Heart left ventricle (tissue), 13 donors: ENCODE results near the gene THAP11.

Source experiments
- POLR2A ChIP-seq, 2 donors: fragments of 450-650 bp; IDR thresholded peaks; one replicate each; pipeline ENCODE4 v1.6.1; 2017; ENCODE audit warnings: antibody characterized with exemption in 2 of 2, mild to moderate bottlenecking in 2 of 2, moderate library complexity in 2 of 2
- TF ChIP-seq, protein P1 (sequence below), 12 donors: fragments of 200-600 bp; sonication (generic) in 4 of 12; IDR thresholded peaks; one replicate each; pipeline versions ENCODE4 v1.5.0 to v1.8.0; 2018 to 2022; ENCODE audit warnings: antibody characterized with exemption in 12 of 12, mild to moderate bottlenecking in 5 of 12
- donor health status: ischemic (EF 13 %, LVEDD 7.1; RV severe dilation, severe dysfunction).
- donor health status: DM: no; HTN: yes; CAD: no.
- donor health status: DM: no; HTN: no; CAD: no.
- donor health status: ischemic (EF 25% LVEDD 6.9; RV normal size, moderate dysfunction).
- donor health status: ischemic (EF 25% LVEDD 5.7; RV mildly dilated, moderate dysfunction).
- donor health status: ischemic (EF 35%, LVEDD 5.7; RV mildly dilated, moderate dysfunction).
- donor health status: nonischemic (EF 11% LVEDD 7.7; RV severe dilation, severe dysfunction).
- donor health status: DM: yes; HTN: yes; CAD: no.
- donor health status: PGD.
- donor health status: ischemic (EF 29% LVEDD 5.4; RV normal size, mild dysfunction).
- donor health status: nonischemic (EF 23%, LVEDD 6.1; RV moderate dilation, normal function).

- TF ChIP-seq, protein P1, sequence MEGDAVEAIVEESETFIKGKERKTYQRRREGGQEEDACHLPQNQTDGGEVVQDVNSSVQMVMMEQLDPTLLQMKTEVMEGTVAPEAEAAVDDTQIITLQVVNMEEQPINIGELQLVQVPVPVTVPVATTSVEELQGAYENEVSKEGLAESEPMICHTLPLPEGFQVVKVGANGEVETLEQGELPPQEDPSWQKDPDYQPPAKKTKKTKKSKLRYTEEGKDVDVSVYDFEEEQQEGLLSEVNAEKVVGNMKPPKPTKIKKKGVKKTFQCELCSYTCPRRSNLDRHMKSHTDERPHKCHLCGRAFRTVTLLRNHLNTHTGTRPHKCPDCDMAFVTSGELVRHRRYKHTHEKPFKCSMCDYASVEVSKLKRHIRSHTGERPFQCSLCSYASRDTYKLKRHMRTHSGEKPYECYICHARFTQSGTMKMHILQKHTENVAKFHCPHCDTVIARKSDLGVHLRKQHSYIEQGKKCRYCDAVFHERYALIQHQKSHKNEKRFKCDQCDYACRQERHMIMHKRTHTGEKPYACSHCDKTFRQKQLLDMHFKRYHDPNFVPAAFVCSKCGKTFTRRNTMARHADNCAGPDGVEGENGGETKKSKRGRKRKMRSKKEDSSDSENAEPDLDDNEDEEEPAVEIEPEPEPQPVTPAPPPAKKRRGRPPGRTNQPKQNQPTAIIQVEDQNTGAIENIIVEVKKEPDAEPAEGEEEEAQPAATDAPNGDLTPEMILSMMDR (IDR thresholded peaks at IDR 0.05), result no peak
- no peak for TF ChIP-seq POLR2A (IDR thresholded peaks at IDR 0.05)
Observed at GRCh38 chr16:67847064-67847861, 5.1 kb downstream of the THAP11 start, which contains the start of gene CENPT.
